ENCODE data around the gene SULT1C4.

DNA sequence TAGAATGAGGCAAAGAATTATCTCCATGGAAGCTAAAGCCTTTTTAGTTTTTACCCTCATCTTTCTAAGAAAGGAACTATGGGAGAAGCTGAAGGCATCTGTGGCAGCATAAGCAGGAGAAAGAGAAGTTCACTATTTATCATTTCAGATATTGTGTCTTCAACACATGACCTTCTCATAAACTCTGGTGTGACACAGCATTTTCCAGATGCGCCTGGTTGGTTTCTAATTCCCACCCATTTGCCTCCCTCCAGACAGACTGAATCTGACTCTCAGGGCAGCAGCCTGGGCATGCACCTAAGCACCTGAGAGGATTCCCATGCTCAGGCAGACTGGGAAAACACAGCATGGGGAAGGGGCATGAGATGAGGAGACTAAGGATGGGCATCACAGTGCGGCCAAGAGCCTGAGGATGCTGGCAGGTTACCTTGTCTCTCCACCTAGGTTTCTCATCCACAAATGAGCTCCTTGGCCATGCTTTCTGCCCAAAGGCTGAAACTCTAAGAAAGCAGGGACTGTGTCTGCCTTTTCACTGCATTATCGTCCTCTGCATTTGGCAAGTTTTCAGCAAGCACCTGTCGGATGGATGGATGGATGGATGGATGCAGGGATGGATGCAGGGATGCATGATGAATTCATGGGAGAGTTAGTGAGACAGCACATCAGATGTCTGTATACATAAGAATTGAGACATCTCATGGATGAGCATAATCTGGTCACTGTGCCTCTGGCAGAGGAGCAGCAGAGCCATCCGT, 28.8 kb upstream of the SULT1C4 start:
- TF ChIP-seq POLR2AphosphoS5 (IDR thresholded peaks at IDR 0.05) (no peak), POLR2A (IDR thresholded peaks at IDR 0.05) (no peak)
- TF ChIP-seq, protein P1, sequence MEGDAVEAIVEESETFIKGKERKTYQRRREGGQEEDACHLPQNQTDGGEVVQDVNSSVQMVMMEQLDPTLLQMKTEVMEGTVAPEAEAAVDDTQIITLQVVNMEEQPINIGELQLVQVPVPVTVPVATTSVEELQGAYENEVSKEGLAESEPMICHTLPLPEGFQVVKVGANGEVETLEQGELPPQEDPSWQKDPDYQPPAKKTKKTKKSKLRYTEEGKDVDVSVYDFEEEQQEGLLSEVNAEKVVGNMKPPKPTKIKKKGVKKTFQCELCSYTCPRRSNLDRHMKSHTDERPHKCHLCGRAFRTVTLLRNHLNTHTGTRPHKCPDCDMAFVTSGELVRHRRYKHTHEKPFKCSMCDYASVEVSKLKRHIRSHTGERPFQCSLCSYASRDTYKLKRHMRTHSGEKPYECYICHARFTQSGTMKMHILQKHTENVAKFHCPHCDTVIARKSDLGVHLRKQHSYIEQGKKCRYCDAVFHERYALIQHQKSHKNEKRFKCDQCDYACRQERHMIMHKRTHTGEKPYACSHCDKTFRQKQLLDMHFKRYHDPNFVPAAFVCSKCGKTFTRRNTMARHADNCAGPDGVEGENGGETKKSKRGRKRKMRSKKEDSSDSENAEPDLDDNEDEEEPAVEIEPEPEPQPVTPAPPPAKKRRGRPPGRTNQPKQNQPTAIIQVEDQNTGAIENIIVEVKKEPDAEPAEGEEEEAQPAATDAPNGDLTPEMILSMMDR (IDR thresholded peaks at IDR 0.05) = no peak

All from breast epithelium (tissue), 3 donors.